Stimulated activated CD4-positive, alpha-beta T cell treated with anti-CD3 and anti-CD28 coated beads, Interleukin-1b, Interleukin-23, amount 100 ng/mL, for 1 hour (primary cell): Measurements from ENCODE around the gene PNRC2.
"Not testable (repeated sequence)": the region's sequence is repeated elsewhere in the genome, so short reads cannot be mapped to it uniquely, and the experiment has no call there.

Experiments used
- DNase-seq, 2 donors: peaks; one replicate each; pipeline ENCODE4 v3.0.0-alpha.2; 2020; ENCODE audit warnings: low read depth in 2 of 2

PNRC2 gene

DNA sequence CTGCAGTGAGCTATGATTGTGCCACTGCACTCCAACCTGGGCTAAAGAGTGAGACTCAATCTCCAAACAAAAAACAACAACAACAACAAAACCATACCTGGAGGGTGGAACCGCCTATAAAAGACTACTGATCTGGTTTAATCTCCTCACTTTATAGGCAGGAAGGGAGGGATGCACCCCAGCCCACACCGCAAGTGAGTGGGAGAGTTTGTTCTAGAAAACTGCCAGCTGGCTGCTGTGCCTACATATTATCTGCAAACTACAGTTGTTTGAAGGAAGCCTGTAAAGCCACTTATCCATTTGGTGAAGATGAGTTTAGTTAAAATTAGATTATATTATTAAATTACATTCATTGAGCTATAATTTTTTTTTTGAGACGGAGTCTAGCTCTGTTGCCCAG lies 29.6 kb downstream of the PNRC2 start:
- no peak for DNase-seq

DNA sequence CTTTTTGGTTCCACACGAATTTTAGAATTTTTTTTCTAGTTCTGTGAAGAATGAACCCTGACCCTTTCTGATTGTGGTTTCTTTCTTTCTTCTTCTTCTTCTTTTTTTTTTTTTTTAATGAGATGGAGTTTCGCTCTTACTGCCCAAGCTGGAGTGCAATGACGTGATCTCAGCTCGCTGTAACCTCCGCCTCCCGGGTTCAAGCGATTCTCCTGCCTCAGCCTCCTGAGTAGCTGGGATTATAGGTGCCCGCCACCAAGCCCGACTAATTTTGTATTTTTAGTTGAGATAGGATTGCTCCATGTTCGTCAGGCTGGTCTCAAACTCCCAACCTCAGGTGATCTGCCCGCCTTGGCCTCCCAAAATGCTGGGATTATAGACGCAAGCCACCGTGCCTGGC lies 32.4 kb downstream of the PNRC2 start:
- DNase-seq = not testable (repeated sequence)

DNA sequence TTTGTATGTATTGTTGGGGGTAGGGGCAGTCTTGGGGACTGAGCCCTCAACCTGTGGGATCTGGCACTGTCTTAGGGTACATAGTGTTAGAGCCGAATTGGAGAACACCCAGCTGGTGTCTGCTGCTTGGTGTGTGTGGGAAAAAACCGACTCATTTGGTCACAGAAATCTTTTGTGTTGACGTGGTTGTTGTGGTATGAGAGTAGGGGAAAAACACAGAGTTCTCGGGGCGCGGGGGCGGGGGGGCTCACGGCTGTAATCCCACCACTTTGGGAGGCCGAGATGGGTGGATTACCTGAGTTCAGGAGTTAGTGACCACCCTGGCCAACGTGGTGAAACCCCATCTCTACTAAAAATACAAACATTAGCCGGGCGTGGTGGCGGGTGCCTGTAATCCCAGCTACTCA lies 35.8 kb downstream of the PNRC2 start:
- no peak for DNase-seq

DNA sequence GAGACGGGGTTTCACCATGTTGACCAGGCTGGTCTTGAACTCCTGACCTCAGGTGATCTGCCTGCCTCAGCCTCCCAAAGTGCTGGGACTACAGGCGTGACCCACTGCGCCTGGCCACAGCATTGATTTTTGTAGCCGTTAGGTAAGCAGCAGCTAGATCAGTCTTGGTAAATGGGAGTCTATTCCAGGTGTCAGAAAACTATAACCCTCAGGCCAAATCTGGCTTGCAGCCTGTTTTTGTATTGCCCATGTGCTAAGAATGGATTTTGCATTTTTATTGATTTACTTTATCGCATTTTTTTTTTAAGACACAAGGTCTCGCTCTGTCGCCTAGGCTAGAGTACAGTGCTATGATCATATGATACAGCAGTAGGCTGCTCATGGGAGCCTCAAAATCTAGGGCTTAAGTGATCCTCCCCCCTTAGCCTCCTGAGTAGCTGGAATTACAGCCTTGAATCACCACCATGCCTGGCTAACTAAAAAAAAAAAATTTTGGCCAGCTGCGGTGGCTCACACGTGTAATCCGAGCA lies 37.1 kb downstream of the PNRC2 start:
- DNase-seq = no peak

DNA sequence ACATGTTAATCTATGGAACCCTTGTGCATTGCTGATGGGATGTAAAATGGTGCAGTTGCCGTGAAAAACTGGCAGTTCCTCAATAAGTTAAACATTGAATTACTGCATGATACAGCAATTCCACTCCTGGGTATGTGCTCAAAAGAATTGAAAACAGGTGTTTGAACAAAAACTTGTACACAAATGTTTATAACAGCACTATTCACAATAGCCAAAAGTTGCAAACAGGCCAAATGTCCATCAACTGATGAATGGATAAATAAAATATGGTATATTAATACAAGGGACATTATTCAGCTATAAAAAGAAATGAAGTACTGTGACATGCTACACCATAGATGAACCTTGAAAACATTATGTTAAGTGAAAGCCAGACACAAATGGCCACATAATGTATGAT lies 38.2 kb downstream of the PNRC2 start:
- no peak for DNase-seq

DNA sequence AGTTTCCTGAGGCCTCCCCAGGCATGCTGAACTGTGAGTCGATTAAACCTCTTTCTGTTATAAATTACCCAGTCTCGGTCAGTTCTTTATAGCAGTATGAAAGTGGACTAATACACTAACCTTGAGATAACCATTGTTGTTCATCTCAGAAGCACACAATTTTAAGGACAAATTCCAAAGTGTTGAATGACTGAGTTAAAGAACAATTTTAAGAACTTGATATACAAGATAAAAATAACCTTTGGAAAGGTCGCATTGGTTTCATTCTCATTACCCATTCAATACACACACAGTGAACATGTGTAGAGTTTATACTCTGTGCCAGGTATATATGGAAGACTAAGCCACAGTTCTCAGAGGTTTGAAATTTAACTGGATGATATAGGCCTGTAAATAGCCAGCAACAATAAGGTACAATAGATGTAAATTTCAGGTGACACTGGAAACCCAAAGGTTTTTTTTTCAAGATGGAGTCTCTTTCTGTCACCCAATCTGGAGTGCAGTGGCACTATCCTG lies 39.6 kb downstream of the PNRC2 start:
- no peak for DNase-seq

DNA sequence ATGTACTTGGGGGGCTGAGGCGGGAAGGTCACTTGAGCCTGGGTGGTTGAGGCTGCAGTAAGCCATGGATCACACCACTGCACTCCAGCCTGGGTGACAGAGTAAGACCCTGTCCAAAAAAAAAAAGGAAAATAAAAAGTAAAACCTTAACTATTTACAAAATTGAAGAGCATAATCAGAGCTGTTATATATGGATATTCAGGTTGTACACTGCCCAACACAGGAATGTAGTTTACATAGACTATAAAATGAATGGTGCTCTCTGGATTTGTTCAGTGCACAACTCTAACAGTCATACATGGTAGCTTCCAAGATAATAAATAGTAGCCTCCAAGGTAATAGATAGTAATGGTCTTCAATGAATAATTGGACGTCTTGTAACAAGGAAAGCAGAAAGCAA lies 43.1 kb downstream of the PNRC2 start:
- DNase-seq = no peak

DNA sequence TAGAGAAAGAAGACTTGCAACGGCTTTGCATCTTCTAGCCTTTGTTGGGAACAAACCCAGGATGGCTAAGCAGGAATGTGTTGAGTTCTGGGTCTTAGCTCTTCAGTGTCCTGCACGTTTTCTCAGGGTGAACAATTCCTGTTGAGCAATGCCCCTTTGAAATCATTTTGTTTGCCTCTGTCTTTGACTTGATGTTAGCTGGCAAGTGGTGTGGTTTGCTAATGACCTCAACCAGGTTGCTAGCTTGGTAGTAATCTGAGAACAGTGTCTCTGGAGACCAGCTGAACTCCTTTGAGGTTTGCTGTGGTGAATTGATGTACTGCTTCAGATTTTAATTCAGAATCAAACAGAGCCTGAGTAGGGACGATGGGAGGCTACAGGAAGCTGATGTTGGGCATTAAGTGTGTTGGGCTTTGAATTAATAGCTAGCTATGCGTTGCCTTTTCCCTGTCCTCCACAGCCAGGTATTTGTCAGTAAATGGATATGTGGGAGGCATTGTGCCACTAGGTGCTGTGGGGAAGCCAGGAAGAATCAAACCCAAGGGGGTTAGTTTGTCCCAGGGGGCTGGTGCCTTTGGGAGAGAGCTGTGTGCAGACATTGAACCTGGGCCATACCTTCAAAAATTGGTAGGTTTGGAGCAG lies 43.8 kb downstream of the PNRC2 start:
- DNase-seq = no peak

DNA sequence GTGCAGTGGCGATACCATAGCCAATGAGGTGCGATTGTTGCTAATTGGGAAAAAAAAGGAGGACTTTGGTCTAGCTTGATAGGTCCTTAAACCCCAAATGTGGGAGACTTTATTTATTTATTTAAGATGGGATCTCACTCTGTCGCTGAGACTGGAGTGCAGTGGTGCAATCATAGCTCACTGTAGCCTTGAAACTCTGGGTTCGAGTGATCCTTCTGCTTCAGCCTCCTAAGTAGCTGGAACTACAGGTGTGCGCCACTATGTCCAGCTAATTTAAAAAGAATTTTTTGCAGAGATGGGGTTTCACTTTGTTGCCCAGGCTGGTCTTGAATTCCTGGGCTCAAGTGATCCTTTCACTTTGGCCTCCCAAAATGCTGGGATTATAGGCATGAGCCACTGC lies 44.5 kb downstream of the PNRC2 start:
- DNase-seq = no peak

DNA sequence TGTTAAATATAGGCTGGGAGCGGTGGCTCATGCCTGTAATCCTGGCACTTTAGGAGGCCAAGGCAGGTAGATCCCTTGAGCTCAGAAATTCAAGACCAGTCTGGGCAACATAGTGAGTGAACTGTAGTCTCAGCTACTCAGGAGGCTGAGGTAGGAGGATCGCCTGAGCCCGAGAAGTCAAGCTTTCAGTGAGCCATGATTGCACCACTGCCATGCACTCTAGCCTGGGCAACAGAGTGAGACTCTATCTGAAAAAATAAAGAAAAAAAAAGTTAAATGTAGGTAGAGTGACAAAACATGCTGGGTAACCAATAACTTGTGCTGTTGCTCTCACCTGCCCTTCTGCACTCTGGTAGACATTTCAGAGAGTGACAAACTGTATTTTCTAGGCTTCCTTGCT lies 45.5 kb downstream of the PNRC2 start:
- DNase-seq = no peak

DNA sequence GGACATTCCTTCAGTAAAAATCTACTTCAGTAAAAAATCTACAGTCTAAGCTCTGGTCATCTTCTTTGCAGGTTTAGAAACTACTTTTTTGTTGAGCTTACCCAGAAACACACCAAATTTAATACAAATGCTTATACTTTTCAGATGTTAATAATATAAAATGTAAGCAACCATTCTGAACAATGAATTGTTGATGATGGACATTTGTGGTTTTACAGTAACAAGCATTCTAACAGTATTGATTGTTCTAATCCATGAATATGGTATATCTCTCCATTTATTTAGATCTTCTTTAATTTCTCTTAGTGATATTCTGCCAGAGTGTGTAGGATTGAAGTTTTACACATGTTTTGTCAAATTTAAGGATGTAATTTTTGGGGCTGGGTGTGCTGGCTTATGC lies 47.5 kb downstream of the PNRC2 start:
- no peak for DNase-seq

DNA sequence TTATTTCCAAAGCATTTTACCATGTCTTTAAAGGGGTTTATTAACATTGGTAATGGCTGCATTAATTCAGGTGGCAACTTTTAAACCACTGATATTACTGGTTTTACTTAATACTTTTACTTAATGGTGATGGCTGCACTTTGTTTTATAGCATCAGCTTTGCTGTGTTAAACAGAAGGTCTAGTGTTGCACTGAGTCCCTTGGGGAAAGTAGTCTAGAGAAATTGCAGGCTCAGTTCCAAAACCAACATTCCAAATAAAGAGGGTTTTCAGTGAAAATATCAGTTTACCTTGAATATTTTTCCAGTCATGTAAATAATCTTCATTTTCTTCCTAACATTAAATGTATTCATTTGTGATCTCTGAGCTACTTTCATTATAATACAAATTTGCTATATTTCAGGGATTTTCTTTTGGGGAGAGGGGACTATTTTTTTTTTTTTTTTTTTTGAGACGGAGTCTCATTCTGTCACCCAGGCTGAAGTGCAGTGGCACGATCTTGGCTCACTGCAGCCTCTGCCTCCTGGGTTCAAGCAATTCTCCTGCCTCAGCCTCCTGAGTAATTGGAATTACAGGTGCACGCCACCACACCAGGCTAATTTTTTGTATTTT lies 49.1 kb downstream of the PNRC2 start:
- not testable (repeated sequence) for DNase-seq

DNA sequence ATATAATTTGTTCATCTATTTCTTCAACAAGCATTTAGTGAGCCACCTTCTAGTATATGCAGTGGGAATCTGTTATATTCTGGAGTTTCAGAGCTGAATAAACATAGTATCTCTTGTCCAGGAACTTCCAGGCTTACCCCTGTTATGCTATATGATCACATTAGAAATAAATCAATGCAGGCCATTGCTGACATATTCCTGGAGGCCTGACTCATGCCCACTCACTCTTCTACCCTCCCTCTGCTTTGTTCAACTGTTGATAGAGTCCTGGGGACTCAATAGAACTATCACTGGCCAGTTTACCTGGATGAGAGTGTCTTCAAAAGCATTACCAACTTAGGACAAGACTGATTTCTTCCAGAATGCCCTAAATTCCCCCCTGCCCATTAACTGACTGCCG lies 49.8 kb downstream of the PNRC2 start:
- DNase-seq = no peak

GRCh38 chr1:24010650-24011049 lies 51.0 kb downstream of the PNRC2 start:
- no peak for DNase-seq

DNA sequence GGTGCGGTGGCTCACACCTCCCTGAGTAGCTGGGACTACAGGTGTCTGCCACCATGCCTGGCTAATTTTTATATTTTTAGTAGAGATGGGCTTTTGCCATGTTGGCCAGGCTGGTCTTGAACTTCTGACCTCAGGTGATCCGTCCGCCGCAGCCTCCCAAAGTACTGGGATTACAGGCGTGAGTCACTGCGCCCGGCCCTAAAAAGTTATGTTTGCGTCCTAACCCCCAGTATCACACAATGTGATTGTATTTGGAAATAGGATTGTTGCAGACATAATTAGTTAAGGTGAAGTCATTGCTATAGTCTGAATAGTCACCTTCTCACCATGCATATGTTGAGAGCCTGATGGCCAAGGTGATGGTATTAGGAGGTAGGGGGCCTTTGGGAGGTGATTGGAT lies 53.2 kb downstream of the PNRC2 start:
- not testable (repeated sequence) for DNase-seq
